ENCODE data around the gene KISS1. TPM values are rescaled to one million over a fixed set of nuclear protein-coding genes. Genes with fewer than 3 reads are reported as not detected.

KISS1 gene
- total RNA-seq, 6 donors from 2014 or later = 0.91 to 6.5 TPM; not detected in 4

- no peaks in the 10 kb centered on the region for H3K27me3 ChIP-seq
- WGBS, 2 donors = 80 to 86% methylated on average over 10 to 11 of the region's 11 CpGs
- peak overlapping the region in 1 of 4 donors; percentile 34 for H3K27ac ChIP-seq
- no peaks in the 10 kb centered on the region for H3K36me3 ChIP-seq
- no peak for DNase-seq
- no peak overlapping the region for H3K4me3 ChIP-seq
- no peaks in the 10 kb centered on the region for H3K9me3 ChIP-seq
- H3K4me1 ChIP-seq = no peaks in the 10 kb centered on the region
- TF ChIP-seq POLR2A (IDR thresholded peaks at IDR 0.05) (no peak), CTCF (IDR thresholded peaks at IDR 0.05) (no peak), POLR2AphosphoS5 (IDR thresholded peaks at IDR 0.05) (no peak), EP300 (IDR thresholded peaks at IDR 0.05) (no peak)
- ATAC-seq (ENCODE audit: low FRiP score in 2 of 2) = no peak
These were observed 25.0 kb upstream of the KISS1 start for GRCh38 chr1:204221271-204221670.

- TF ChIP-seq CTCF (IDR thresholded peaks at IDR 0.05) (no peak), POLR2AphosphoS5 (IDR thresholded peaks at IDR 0.05) (no peak), POLR2A (IDR thresholded peaks at IDR 0.05) (no peak), EP300 (IDR thresholded peaks at IDR 0.05) (no peak)
- DNase-seq (no peak), ATAC-seq (ENCODE audit: low FRiP score in 2 of 2) (no peak)
- WGBS, 2 donors = 85% methylated on average over 8 to 10 of the region's 10 CpGs
- Histone ChIP-seq H3K9me3 (no peaks in the 10 kb centered on the region), H3K36me3 (no peaks in the 10 kb centered on the region), H3K27ac (no peak overlapping the region), H3K4me1 (no peaks in the 10 kb centered on the region), H3K27me3 (no peaks in the 10 kb centered on the region), H3K4me3 (no peak overlapping the region)
These were observed 23.8 kb upstream of the KISS1 start for GRCh38 chr1:204219971-204220616.

GRCh38 chr1:204218552-204218951 lies 22.3 kb upstream of the KISS1 start:
- no peak for DNase-seq
- Histone ChIP-seq H3K4me1 (peaks cover 5 to 9% (median 7%) of the 10 kb centered on the region in 4 donors), H3K27me3 (no peaks in the 10 kb centered on the region), H3K4me3 (no peak overlapping the region), H3K9me3 (no peaks in the 10 kb centered on the region), H3K27ac (no peak overlapping the region), H3K36me3 (no peaks in the 10 kb centered on the region)
- WGBS, 2 donors = 58 to 63% methylated on average over 2 of the region's 2 CpGs
- TF ChIP-seq EP300 (IDR thresholded peaks at IDR 0.05) (no peak), POLR2AphosphoS5 (IDR thresholded peaks at IDR 0.05) (no peak), POLR2A (IDR thresholded peaks at IDR 0.05) (no peak), CTCF (IDR thresholded peaks at IDR 0.05) (no peak)
- ATAC-seq (ENCODE audit: low FRiP score in 2 of 2) = no peak

- no peaks in the 10 kb centered on the region for H3K36me3 ChIP-seq
- 64 to 78% methylated on average over 4 of the region's 4 CpGs for WGBS, 2 donors
- H3K4me3 ChIP-seq = no peak overlapping the region
- TF ChIP-seq POLR2A (IDR thresholded peaks at IDR 0.05) (no peak), CTCF (IDR thresholded peaks at IDR 0.05) (no peak), EP300 (IDR thresholded peaks at IDR 0.05) (no peak), POLR2AphosphoS5 (IDR thresholded peaks at IDR 0.05) (no peak)
- H3K27me3 ChIP-seq = no peaks in the 10 kb centered on the region
- H3K9me3 ChIP-seq = no peaks in the 10 kb centered on the region
- ATAC-seq (ENCODE audit: low FRiP score in 2 of 2) (no peak), DNase-seq (no peak)
- no peak overlapping the region for H3K27ac ChIP-seq
- H3K4me1 ChIP-seq = peaks cover 5 to 11% (median 9%) of the 10 kb centered on the region in 4 donors
These were observed 21.3 kb upstream of the KISS1 start for GRCh38 chr1:204217648-204218000.
